SH-SY5Y (cell line): ENCODE data around the gene IMP3.

Experiments
- GATA2 ChIP-seq: IDR thresholded peaks from 2 replicates; pipeline ENCODE4 v1.6.1; 2011; ENCODE audit warnings: mild to moderate bottlenecking, low read depth, low read length
- GATA3 ChIP-seq: IDR thresholded peaks from 2 replicates; pipeline ENCODE4 v1.6.1; 2011; ENCODE audit warnings: low read depth, mild to moderate bottlenecking, low read length, moderate library complexity

DNA sequence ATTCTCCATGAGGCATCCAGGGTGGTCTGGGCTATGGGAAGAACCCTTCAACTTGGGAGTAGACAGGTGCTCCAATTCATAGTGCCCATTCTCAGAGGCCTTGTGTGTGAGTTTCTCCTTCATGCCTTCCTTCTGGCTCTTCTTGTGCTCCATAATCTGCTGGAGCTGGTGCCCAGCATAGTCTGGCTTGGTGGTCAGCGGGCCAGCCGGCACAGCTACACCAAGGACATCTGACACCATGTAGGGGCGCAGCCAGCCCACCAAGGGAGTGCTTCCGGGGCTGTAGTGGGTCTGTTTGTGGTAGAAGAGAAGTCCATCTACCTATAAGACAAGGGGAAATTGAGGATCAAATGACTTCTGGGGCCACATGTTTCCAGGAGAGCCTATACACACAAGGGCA, 41.7 kb downstream of the IMP3 start:
- TF ChIP-seq GATA2 (no peak), GATA3 (no peak)
